ENCODE measurements around the gene COX6A2.
A peak's percentile ranks its signal among the peaks of the same experiment; 100 is the strongest.

COX6A2 gene

DNA sequence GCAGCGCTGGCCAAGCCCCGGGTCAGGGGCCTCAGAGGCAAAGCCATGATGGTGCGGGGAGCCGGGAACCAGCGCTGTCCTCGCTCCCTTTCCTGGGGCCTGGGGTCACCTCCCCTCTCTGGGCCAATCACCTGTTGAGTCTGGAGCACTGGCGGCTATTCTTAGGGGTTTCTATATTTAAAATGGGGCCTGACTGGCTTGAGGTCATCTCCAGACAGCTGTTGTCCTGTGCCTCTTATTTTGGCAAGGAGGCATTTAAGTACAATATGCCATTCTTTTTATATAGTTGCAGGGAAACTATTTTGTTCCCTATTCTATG lies at the start of gene COX6A2:
TSS of gene COX6A2 (minus strand) at position 82 of the 319 bp plus-strand sequence. CDS start at position 47, 35 bp downstream.
- DNase-seq (ENCODE audit: low spot score): no peak

DNA sequence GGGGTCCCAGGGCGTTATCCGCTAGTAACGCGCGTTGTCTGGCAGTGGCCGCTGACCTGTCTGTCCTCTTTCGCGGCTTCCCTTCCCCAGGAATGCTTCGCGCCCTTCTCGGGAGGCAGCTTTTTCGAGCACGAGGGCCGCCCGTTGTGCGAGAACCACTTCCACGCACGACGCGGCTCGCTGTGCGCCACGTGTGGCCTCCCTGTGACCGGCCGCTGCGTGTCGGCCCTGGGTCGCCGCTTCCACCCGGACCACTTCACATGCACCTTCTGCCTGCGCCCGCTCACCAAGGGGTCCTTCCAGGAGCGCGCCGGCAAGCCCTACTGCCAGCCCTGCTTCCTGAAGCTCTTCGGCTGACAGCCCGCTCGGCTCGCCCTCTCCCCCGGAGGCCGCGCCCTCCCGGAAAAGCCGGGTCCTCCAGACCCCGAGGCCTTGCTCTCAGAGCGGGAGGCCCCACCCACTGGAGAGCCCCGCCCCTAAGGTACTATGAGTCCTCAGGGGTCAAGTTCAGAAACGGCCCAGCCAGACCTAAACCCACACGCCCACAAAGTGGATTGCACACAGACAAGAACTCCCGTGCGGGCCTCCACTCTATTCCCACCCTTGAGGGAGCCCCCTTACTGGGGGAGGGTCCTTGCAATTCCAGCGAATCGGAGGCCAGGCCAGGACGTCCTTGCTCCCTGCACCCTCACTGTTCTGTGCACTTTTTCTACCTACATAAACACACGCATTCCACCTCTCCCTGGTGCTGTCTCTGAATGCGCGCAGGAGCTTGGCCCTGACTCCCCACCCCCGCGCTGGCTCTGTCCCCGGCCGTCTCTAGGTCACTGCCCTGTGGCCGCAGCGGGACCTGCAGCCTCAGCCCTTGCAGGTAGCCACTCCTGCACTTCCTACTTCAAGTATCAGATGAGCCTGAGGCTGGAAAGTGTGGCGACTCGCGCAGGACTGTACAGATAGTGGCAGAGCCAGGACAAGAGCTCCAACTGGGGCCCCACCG lies 49.4 kb upstream of the COX6A2 start:
- peak; percentile 59 for DNase-seq (ENCODE audit: low spot score)

DNA sequence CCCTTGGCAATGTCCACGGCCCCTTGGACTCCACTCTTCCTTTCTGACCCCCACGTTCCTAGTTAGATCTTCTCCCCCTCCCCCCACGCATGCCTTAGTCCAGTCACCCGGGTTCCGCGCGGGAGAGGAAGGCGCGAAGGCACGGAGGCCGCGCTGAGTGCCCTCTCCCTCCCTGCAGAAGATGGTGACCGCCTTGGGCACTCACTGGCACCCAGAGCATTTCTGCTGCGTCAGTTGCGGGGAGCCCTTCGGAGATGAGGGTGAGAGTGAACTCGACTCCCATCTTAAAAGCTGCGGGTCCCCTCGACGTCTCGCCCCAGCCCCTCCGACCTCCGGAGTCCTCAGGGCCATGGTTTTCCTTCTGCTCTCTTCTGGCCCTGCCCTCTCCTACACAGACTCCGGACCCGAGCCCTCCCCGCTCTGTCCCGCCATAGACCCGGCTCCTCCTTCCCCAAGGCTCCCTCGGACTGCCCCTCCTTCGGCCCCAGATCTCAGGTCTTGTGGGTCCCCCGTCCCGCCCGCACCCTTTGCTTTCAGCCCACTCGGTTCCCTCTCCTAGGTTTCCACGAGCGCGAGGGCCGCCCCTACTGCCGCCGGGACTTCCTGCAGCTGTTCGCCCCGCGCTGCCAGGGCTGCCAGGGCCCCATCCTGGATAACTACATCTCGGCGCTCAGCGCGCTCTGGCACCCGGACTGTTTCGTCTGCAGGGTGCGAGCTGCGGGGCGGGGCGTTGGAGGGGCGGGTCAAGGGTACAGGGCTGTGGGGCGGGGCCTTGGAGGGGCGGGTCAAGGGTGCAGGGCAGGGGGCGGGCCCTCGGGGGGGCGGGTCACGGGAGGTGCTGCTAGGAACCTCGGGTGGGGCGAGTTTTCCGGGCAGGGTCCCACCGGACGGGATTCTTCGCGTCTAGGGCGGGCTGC lies 48.4 kb upstream of the COX6A2 start:
- peak; percentile 83 for DNase-seq (ENCODE audit: low spot score)

DNA sequence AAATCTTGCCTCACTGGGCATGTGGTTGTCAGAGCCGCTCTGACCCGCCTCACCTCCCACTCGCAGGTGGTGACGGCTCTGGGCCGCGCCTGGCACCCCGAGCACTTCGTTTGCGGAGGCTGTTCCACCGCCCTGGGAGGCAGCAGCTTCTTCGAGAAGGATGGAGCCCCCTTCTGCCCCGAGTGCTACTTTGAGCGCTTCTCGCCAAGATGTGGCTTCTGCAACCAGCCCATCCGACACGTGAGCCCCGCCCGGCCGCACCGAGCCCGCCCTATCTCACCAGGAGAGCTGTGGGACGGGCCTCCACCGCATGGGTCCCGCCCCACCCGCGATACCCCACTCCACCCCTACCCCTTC lies 47.8 kb upstream of the COX6A2 start:
- no peak for DNase-seq (ENCODE audit: low spot score)

DNA sequence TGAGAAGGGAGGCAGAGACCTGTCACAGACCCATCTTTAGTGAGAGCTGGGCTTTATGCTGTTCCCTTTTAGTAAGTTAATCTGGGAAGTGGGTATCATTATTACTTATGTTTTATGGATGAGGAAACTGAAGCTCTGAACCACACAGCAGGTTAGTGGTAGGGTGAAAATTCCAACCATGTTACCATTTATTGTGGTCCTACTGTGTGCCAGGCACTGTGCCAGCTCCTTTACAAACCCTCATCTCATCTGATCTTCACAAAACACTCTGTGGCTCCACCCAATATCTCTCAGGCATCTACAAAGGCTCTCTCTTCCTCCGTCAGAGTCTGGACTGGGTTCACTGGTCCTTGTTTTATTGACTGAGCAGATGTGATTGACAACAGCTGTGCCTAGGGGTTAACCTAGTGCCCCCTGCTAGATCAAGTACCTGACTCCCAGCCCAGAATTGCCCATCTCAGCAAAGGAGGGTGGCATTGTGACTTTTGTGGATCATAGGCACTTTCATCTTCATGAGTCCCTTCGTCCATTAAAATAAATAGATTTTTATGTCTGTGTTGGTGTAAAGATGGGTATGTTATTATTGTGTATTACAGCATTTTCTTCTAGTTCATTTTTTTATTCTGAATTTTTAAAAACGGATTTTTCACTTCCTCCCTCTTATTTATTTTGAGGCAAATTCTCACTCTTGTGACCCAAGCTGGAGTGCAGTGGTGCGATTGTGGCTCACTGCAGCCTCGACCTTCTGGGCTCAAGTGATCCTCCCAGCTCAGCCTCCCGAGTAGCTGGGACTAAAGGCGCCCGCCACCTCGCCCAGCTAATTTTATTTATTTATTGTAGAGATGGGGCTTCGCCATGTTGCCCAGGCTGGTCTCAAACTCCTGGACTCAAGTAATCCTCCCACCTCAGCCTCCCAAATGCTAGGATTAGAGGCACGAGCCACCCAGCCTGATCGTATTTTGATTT lies 46.9 kb upstream of the COX6A2 start:
- DNase-seq (ENCODE audit: low spot score): no peak

DNA sequence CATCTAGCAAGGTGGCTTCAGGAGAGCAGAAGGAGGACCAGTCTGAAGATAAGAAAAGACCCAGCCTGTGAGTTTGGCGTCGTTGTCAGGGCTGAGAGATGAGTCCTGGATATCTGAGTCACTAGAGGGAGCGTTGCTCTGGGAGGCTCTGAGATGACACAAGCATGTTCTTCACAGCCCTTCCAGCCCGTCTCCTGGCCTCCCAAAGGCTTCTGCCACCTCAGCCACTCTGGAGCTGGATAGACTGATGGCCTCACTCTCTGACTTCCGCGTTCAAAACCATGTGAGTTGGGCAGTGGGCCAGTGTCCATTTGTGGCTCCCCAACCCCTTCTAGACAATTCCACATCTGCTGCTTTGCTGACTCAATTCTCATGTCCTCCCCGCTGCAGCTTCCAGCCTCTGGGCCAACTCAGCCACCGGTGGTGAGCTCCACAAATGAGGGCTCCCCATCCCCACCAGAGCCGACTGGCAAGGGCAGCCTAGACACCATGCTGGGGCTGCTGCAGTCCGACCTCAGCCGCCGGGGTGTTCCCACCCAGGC lies 46.1 kb upstream of the COX6A2 start:
- DNase-seq (ENCODE audit: low spot score): no peak

DNA sequence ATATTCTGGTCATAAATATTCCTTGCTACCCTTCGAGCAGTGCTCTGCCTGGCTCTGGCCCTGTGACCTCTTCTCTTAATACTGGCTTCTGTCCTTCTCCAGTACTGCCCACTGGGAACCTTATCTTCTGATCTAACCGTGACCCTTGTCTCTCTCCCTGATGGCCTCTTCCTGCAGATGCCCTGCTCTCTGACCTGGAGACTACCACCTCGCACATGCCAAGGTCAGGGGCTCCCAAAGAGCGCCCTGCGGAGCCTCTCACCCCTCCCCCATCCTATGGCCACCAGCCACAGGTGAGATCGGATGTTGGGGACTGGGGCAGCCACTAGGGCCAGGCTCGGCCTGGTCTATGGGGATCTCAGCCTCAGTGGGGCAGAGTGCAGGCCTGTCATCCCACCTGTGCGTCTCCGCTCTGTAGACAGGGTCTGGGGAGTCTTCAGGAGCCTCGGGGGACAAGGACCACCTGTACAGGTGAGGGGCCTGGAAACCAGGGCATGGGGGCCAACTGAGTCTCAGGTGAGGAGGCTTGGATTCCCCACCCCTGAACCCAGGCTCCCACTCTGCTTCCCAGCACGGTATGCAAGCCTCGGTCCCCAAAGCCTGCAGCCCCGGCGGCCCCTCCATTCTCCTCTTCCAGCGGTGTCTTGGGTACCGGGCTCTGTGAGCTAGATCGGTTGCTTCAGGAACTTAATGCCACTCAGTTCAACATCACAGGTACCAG lies 45.3 kb upstream of the COX6A2 start:
- DNase-seq (ENCODE audit: low spot score): no peak

DNA sequence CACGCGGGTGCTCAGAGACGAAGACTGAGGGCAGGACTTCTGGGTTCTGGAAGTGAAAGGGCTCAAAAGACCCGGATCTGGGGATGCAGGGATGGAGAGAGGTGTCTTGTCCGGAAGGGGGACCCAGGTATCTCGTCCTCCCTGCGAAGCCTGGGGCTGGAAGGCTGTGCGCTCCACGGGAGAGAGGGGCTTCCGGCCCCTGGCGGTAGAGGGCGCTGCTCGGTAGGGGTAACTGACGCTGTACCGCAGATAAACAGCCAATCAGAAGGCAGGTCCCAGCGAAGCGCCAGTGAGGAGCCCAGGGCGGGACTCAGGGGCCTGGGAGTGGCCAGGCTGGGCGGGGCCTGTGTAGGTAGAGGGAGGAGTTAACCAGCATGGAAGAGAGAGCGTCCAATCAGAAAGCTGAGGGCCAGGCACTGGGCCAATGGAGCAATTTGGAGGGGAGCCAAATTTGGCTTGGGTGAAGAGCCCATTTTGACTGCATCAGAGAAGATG lies 44.6 kb upstream of the COX6A2 start:
- DNase-seq (ENCODE audit: low spot score): peak; percentile 59

DNA sequence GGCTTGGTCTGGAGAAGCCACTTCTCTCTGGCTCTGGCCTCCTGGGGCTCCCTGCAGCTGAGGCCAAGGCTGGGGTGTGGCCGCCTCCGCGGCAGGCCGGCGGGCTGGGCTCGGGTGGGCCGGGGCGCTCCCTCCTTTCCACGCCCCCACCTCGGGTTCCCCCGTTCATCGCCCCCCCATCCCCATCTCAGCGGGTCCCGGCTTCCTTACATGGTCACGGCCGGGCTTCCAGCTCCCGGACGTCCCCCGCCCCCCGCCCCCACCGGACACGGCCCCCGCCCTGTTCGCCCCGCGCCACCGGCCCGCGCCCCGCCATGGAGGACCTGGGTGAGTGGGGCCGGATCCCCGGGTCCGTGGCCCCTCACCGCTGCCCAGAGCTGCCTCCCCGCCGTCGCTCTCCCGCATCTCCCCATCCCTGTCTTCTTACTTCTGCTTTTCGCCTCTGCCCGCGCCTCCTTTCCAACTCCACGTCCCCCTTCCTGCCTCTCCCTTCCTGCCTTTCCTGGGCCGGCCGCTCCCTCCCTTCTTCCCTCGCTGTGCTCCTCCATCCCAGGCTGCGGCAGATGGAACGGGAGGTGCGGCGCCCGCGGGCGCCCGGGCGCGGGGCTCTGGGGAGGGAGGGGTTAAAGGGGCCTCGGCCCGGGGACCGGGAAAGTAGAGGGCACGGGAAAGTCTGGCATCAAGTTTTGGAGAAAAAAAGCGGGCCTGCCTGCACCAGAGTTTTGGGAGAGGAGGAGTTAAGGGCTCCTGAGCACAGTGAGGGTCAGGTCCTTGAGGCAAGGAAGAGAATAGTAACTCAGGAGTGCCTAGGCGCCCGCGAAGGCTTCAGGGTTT lies 43.9 kb upstream of the COX6A2 start, which contains the start of gene TGFB1I1:
TSS of gene TGFB1I1 (plus strand) at position 278 of the 834 bp plus-strand sequence. CDS start at position 315, 37 bp downstream.
- no peak for DNase-seq (ENCODE audit: low spot score)

DNA sequence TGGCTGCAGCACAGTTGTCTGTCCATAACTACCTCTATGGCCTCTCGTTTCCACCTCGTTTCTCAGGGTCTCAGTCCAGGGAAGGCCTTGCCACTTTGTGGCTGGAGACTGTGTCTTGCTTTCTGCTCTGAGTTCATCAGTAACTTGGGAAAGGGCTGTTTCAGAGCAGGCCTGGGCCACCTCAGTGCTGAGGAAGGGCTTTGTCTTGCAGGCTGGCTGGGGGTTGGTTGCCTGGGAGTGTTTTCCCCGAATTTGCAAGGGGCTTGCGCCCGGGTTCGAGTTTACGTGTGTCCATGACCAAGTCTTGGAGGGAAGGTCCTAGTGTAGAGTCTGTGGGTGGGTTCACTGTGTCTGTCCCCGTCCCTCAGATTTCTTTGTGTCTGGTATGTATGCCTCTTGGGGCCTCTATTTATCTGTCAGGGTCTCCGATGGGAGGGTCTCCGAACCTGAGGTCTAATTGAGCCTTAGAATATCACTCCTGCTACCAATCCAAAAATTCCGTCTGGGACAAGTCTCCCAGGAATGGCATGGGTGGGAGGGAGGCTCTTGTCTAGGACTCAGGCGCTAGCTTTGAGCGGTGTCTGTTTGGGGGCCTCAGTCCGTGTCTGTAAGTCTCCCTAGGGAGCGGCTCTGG lies 43.2 kb upstream of the COX6A2 start:
- no peak for DNase-seq (ENCODE audit: low spot score)

DNA sequence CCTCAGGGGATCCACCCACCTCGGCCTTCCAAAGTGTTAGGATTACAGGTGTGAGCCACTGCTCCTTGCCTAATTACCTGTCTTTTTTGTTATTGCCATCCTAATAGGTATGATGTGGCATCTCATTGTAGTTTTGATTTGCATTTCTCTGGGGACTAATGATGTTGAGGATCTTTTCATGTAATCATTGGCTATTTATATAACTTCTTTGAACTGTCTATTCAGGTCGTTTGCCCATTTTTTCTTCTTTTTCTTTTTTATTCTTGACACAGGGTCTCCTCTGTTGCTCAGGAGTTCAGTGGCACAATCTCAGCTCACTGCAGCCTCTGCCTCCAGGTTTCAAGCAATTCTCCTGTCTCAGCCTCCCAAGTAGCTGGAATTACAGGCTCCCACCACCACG lies 42.5 kb upstream of the COX6A2 start:
- no peak for DNase-seq (ENCODE audit: low spot score)

DNA sequence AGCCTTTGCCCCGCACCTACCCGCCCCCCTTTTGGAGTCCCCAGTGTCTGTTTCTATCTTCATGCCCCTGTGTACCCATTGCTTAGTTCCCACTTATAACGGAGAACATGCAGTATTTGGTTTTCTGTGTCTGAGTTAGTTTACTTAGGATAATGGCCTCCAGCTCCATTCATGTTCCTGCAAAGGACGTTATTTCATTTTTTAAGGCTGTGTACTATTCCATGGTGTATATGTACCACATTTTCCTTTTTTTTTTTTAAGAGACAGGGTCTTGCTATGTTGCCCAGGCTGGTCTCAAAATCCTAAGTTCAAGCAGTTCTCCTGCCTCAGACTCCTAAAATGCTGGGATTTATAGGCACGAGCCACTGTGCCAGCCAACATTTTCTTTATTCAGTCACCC lies 39.7 kb upstream of the COX6A2 start:
- no peak for DNase-seq (ENCODE audit: low spot score)

DNA sequence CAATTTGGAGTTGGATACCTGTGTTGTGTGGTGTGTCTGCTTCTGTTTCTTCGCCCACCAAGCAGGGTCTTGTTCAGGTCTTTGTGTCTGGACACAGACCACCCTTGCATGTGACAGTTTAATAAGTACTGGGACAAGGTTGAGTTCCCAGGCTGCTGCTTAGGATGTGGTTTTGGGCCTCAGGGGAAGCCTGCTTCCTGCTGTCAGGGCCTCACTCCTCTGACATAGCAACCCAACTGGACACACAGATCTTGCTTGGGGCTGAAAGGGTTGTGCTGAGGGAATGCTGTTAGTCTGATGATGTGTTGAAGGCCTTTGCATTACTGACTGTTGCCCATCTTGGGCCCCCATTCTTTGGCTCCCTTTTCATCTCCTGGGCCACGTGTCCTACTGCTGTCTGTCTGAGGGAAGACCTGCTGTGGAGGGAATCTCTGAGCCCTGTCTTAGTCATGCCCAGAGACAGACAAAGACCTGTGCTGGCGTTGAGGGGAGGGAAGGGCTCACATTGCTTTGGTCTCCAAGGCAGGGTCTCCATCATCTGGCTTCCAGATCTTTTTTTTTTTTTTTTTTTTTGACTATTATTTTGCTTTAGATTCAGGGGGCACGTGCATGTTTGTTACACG lies 39.1 kb upstream of the COX6A2 start:
- no peak for DNase-seq (ENCODE audit: low spot score)

DNA sequence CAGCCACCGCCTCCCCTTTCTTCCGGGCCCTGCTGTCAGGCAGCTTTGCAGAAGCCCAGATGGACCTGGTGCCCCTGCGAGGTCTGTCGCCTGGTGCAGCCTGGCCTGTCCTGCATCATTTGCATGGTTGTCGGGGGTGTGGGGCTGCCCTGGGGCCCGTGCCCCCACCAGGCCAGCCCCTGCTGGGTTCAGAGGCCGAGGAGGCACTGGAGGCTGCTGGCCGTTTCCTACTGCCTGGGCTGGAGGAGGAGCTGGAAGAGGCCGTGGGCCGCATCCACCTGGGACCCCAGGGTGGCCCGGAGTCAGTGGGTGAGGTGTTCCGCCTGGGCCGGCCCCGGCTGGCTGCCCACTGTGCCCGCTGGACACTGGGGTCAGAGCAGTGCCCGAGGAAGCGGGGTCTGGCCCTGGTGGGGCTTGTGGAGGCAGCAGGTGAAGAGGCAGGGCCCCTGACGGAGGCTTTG lies 38.3 kb upstream of the COX6A2 start:
- DNase-seq (ENCODE audit: low spot score): peak; percentile 6

DNA sequence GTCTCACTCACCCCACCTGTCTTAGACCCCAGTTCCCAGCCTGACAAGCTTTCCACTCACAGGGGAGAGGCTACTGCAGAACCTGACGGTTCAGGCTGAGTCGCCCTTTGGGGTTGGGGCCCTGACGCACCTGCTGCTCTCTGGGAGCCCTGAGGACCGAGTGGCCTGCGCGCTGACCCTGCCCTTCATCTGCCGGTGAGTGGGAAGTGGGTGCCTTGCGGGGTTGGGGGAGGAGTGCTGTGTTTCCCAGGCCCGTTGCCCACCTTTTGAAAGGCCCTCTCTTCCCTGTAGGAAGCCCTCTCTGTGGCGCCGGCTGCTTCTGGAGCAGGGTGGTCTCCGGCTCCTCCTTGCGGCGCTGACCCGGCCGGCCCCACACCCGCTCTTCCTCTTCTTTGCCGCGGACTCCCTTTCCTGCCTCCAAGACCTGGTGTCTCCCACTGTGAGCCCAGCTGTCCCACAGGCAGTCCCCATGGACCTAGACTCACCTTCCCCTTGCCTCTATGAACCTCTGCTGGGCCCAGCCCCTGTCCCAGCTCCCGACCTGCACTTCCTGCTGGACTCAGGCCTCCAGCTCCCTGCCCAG lies 37.7 kb upstream of the COX6A2 start:
- no peak for DNase-seq (ENCODE audit: low spot score)

DNA sequence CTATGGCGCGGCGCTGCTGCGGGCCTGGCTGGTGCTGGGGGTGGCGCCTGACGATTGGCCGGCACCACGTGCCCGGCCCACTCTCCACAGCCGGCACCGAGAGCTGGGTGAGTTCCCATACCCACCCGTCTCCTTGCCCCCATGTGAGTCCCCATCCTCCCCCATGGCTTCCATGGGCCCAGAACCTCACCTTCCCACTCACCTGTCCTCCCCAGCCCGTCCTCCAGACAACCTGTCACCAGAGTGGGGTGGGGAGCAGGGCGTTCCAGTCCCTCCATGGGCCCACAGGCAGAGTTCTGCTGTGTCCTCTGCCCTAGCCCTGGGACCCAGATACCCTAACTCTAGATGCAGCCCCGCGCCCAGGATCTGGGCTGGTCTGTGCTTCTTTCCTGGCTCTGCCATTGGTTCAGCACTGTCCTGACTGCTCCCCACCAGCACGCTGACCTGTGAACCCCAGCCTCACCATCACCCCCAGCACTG lies 36.7 kb upstream of the COX6A2 start:
- DNase-seq (ENCODE audit: low spot score): no peak

DNA sequence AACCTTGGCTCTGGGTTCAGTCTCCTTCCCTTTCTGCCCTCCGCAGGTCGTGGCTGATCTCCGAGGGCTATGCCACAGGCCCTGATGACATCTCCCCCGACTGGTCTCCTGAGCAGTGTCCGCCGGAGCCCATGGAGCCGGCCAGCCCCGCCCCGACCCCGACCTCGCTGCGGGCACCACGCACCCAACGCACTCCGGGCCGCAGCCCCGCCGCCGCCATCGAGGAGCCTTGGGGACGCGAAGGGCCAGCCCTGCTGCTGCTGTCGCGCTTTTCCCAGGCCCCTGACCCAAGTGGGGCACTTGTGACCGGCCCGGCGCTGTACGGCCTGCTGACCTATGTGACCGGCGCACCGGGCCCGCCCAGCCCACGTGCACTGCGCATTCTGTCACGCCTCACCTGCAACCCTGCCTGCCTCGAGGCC lies 36.2 kb upstream of the COX6A2 start:
- peak; percentile 10 for DNase-seq (ENCODE audit: low spot score)

Data from D341Med (cell line).